H1 (cell line): Measurements from ENCODE around the gene CEL. TPM values are rescaled to one million over a fixed set of nuclear protein-coding genes. Genes with fewer than 3 reads are reported as not detected.

Experiments used
- CTCF ChIA-PET: fragments of 300-600 bp; sonication (Branson Sonifier 250); formaldehyde crosslinking; loops from one replicate; lab custom pipeline; 2021; ENCODE audit not compliant: partially characterized antibody; lab: Charles Lee
- POLR2A ChIA-PET: fragments of 300-600 bp; sonication (Branson Sonifier 250); formaldehyde crosslinking; loops from one replicate; lab custom pipeline; 2021; ENCODE audit warnings: inconsistent platforms; ENCODE audit not compliant: partially characterized antibody; lab: Charles Lee
- DNase-seq, 2 experiments: peaks; one replicate each; pipeline versions ENCODE4 v3.0.0 to v3.0.0-alpha.2; 2010 to 2022; ENCODE audit warnings: low spot score in 2 of 2, low read depth in 1 of 2, mixed read lengths in 1 of 2
- FAIRE-seq: peaks from 2 replicates; lab custom pipeline; 2011; peaks lifted over from hg19 to GRCh38; lab: Jason Lieb, UNC
- H2AFZ ChIP-seq: 2 replicates; pipeline ENCODE4 v1.8.1; 2012; ENCODE audit warnings: low read length, inconsistent platforms
- H2AK5ac ChIP-seq: 2 replicates; pipeline ENCODE4 v1.6.1; 2013; ENCODE audit warnings: low read depth, low read length
- H2BK120ac ChIP-seq: replicated peaks from 2 replicates; pipeline ENCODE3; 2013; ENCODE audit warnings: low read depth, low read length, inconsistent platforms
- H2BK12ac ChIP-seq: 2 replicates; pipeline ENCODE4 v1.6.1; 2013; ENCODE audit warnings: low read depth, low read length
- H2BK15ac ChIP-seq: 2 replicates; pipeline ENCODE4 v1.6.1; 2013; ENCODE audit warnings: low read length
- H2BK20ac ChIP-seq: 2 replicates; pipeline ENCODE4 v1.6.1; 2013; ENCODE audit warnings: low read length
- H2BK5ac ChIP-seq: 2 replicates; pipeline ENCODE4 v1.6.1; 2013; ENCODE audit warnings: low read depth, low read length
- H3K14ac ChIP-seq: 2 replicates; pipeline ENCODE4 v1.6.1; 2013; ENCODE audit warnings: inconsistent platforms; ENCODE audit not compliant: insufficient read length
- H3K18ac ChIP-seq: 2 replicates; pipeline ENCODE4 v1.6.1; 2013; ENCODE audit warnings: low read length; ENCODE audit errors: extremely low read depth
- H3K23ac ChIP-seq: 2 replicates; pipeline ENCODE4 v1.6.1; 2013; ENCODE audit warnings: inconsistent platforms; ENCODE audit not compliant: insufficient read length
- H3K23me2 ChIP-seq: 2 replicates; pipeline ENCODE4 v1.6.1; 2013; ENCODE audit warnings: low read depth, low read length
- H3K27ac ChIP-seq: 2 replicates; pipeline ENCODE4 v1.6.1; 2011; ENCODE audit warnings: low read depth, low read length, inconsistent platforms
- H3K27me3 ChIP-seq, 4 experiments: replicated peaks in 1 of 4; 1 replicate in 1 of 4; 2 replicates in 3 of 4; pipeline versions ENCODE4 v1.6.1 to v1.8.1; 2011 to 2013; ENCODE audit warnings: low read length in 3 of 4, mild to moderate bottlenecking in 3 of 4, inconsistent platforms in 2 of 4, mixed read lengths in 2 of 4, moderate library complexity in 1 of 4; ENCODE audit not compliant: control insufficient read depth in 3 of 4, insufficient read depth in 3 of 4; ENCODE audit errors: extremely low read depth in 1 of 4
- H3K36me3 ChIP-seq, 4 experiments: 2 replicates each; pipeline versions ENCODE4 v1.6.1 to v1.8.1; 2011 to 2013; ENCODE audit warnings: mild to moderate bottlenecking in 4 of 4, low read length in 3 of 4, moderate library complexity in 2 of 4, control low read depth in 1 of 4, inconsistent platforms in 1 of 4; ENCODE audit not compliant: insufficient read depth in 4 of 4, control insufficient read depth in 2 of 4
- H3K4ac ChIP-seq: replicated peaks from 2 replicates; pipeline ENCODE3; 2013; ENCODE audit warnings: low read length, low read depth, mixed read lengths, inconsistent platforms; ENCODE audit not compliant: insufficient read length
- H3K4me1 ChIP-seq, 4 experiments: replicated peaks in 1 of 4; 1 replicate in 1 of 4; 2 replicates in 3 of 4; pipeline versions ENCODE4 v1.6.1 to v1.8.1; 2011 to 2013; ENCODE audit warnings: low read length in 3 of 4, inconsistent platforms in 2 of 4, mixed read lengths in 1 of 4; ENCODE audit not compliant: insufficient read depth in 4 of 4, control insufficient read depth in 3 of 4
- H3K4me2 ChIP-seq, 2 experiments: 2 replicates each; pipeline versions ENCODE4 v1.6.1 to v1.8.1; 2011 to 2013; ENCODE audit warnings: low read depth in 2 of 2, low read length in 2 of 2, control low read depth in 1 of 2, inconsistent platforms in 1 of 2, mild to moderate bottlenecking in 1 of 2; ENCODE audit not compliant: insufficient read depth in 1 of 2
- H3K4me3 ChIP-seq, 4 experiments: fragments of 200-600, 300-600 bp in 1 of 4; sonication (generic), shearing (Covaris generic), sonication (Bioruptor Twin) in 1 of 4; 2 replicates each; pipeline versions ENCODE4 v1.5.1 to v1.8.1; 2011 to 2016; ENCODE audit warnings: low read length in 4 of 4, low read depth in 3 of 4, control low read depth in 2 of 4, inconsistent platforms in 2 of 4, mild to moderate bottlenecking in 2 of 4, mixed read lengths in 1 of 4, moderate library complexity in 1 of 4; ENCODE audit not compliant: insufficient read depth in 2 of 4; ENCODE audit errors: extremely low read depth in 1 of 4
- H3K56ac ChIP-seq: replicated peaks from 2 replicates; pipeline ENCODE3; 2013; ENCODE audit warnings: low read depth, mild to moderate bottlenecking, mixed read lengths, low read length, inconsistent platforms; ENCODE audit not compliant: insufficient read length
- H3K79me1 ChIP-seq: 2 replicates; pipeline ENCODE4 v1.6.1; 2013; ENCODE audit warnings: low read depth, low read length, control low read depth
- H3K79me2 ChIP-seq, 2 experiments: 2 replicates each; pipeline versions ENCODE4 v1.6.1 to v1.8.1; 2012 to 2013; ENCODE audit warnings: low read length in 2 of 2, mild to moderate bottlenecking in 2 of 2, inconsistent platforms in 1 of 2; ENCODE audit not compliant: insufficient read depth in 2 of 2, control insufficient read depth in 1 of 2
- H3K9ac ChIP-seq, 4 experiments: replicated peaks in 1 of 4; 1 replicate in 1 of 4; 2 replicates in 3 of 4; pipeline versions ENCODE4 v1.6.1 to v1.8.1; 2011 to 2013; ENCODE audit warnings: low read depth in 3 of 4, low read length in 3 of 4, control low read depth in 2 of 4, mild to moderate bottlenecking in 2 of 4, moderate library complexity in 2 of 4, inconsistent platforms in 1 of 4; ENCODE audit errors: extremely low read depth in 1 of 4
- H3K9me3 ChIP-seq, 2 experiments: 2 replicates each; pipeline versions ENCODE4 v1.6.1 to v1.8.1; 2012 to 2013; ENCODE audit warnings: mild to moderate bottlenecking in 2 of 2, moderate library complexity in 2 of 2, control low read depth in 1 of 2, inconsistent platforms in 1 of 2, low read depth in 1 of 2, low read length in 1 of 2, mixed read lengths in 1 of 2; ENCODE audit not compliant: insufficient read depth in 2 of 2
- H4K20me1 ChIP-seq, 2 experiments: replicated peaks in 1 of 2; 2 replicates each; pipeline versions ENCODE3 to v1.8.1; 2011 to 2013; ENCODE audit warnings: inconsistent platforms in 2 of 2, low read length in 2 of 2, mild to moderate bottlenecking in 1 of 2; ENCODE audit not compliant: insufficient read depth in 2 of 2, control insufficient read depth in 1 of 2
- H4K5ac ChIP-seq: 2 replicates; pipeline ENCODE4 v1.6.1; 2013; ENCODE audit warnings: low read length, low read depth, mixed read lengths, inconsistent platforms; ENCODE audit not compliant: insufficient read length
- H4K8ac ChIP-seq: 2 replicates; pipeline ENCODE4 v1.8.0; 2013; ENCODE audit warnings: mild to moderate bottlenecking, moderate library complexity, low read length, inconsistent platforms; ENCODE audit not compliant: insufficient read depth; ENCODE audit errors: extremely low read depth
- H4K91ac ChIP-seq: replicated peaks from 2 replicates; pipeline ENCODE3; 2013; ENCODE audit warnings: low read length, mixed read lengths, inconsistent platforms; ENCODE audit not compliant: insufficient read length
- CBX5 ChIP-seq: fragments of 300-800, 300-1000 bp; sonication (generic); IDR thresholded peaks from 2 replicates; pipeline ENCODE4 v1.7.1; 2016; ENCODE audit warnings: antibody characterized with exemption, low read length, low read depth
- CHD2 ChIP-seq: IDR thresholded peaks from 2 replicates; pipeline ENCODE4 v1.6.1; 2012; ENCODE audit warnings: low read length, improper control_type of control experiment
- E2F6 ChIP-seq: IDR thresholded peaks from 2 replicates; pipeline ENCODE4 v1.6.1; 2012; ENCODE audit warnings: inconsistent platforms
- GABPA ChIP-seq: IDR thresholded peaks from 2 replicates; pipeline ENCODE4 v1.6.1; 2011; ENCODE audit warnings: mild to moderate bottlenecking, low read length, moderate library complexity, borderline replicate concordance; ENCODE audit not compliant: insufficient read depth
- HDAC6 ChIP-seq: IDR thresholded peaks from one replicate; pipeline ENCODE4 v1.7.1; 2012; ENCODE audit warnings: low read depth, mild to moderate bottlenecking, inconsistent platforms, low read length, moderate library complexity
- MAX ChIP-seq: IDR thresholded peaks from 2 replicates; pipeline ENCODE4 v1.6.1; 2012; ENCODE audit warnings: inconsistent platforms
- SP1 ChIP-seq: IDR thresholded peaks from 2 replicates; pipeline ENCODE4 v1.6.1; 2011; ENCODE audit warnings: low read depth, low read length
- SP2 ChIP-seq: IDR thresholded peaks from 2 replicates; pipeline ENCODE4 v1.6.1; 2012; ENCODE audit warnings: mild to moderate bottlenecking, low read length, inconsistent platforms
- SP4 ChIP-seq: IDR thresholded peaks from 2 replicates; pipeline ENCODE4 v1.6.1; 2012; ENCODE audit warnings: low read length, inconsistent platforms
- TAF1 ChIP-seq: IDR thresholded peaks from 2 replicates; pipeline ENCODE4 v1.6.1; 2011; ENCODE audit warnings: mild to moderate bottlenecking, low read depth, low read length
- TBP ChIP-seq: IDR thresholded peaks from 2 replicates; pipeline ENCODE4 v1.6.1; 2011; ENCODE audit warnings: low read depth, low read length, improper control_type of control experiment
- TCF12 ChIP-seq: IDR thresholded peaks from 2 replicates; pipeline ENCODE4 v1.6.1; 2011; ENCODE audit warnings: low read depth, mild to moderate bottlenecking, low read length
- USF2 ChIP-seq: IDR thresholded peaks from 2 replicates; pipeline ENCODE4 v1.6.1; 2011; ENCODE audit warnings: low read length, improper control_type of control experiment
- WGBS, 2 experiments: shearing (Covaris generic) in 1 of 2; methylation state at CpG; one replicate each; pipeline versions ENCODE4 v1.1.6 to v1.1.7; 2013 to 2015; ENCODE audit warnings: low lambda C conversion rate in 2 of 2, mixed read lengths in 2 of 2, inconsistent platforms in 1 of 2, low coverage in 1 of 2, missing lambda C conversion rate in 1 of 2; ENCODE audit not compliant: insufficient replicate concordance in 2 of 2, insufficient coverage in 1 of 2, insufficient read length in 1 of 2; ENCODE audit errors: extremely low coverage in 1 of 2, missing lambda C conversion rate in 1 of 2; 5-methylcytosine and 5-hydroxymethylcytosine counted together
- polyA plus RNA-seq, 7 experiments: library from polyadenylated mRNA; depleted of rRNA in 3 of 7; stranded (reverse) in 5 of 7; unstranded in 2 of 7; fragments of >200 nt in 5 of 7; fragments of 200-250 nt in 2 of 7; gene quantifications; 1 replicate in 5 of 7; 2 replicates in 1 of 7; 4 replicates in 1 of 7; pipeline versions ENCODE4 v1.2.1 to v1.2.3, GENCODE V29; 2011 to 2013; ENCODE audit warnings: missing spikeins in 2 of 7, mixed read lengths in 2 of 7
- total RNA-seq: library from RNA; stranded (reverse); fragmentation: NEBNext Ultra II Directional; extraction: Animal tissue kit (Norgen Biotek cat#: 25700); gene quantifications from 2 replicates; pipeline ENCODE4 v1.2.1, GENCODE V29; 2021

Gene CEL
- total and polyA plus RNA-seq, 2 of the 8 experiments (the other 6 are each of a cell fraction or from before 2014, with no cell fraction given) = 1.8 to 3.4 TPM

- peaks cover 13% of the 10 kb centered on the region for H3K79me1 ChIP-seq
- no peak overlapping the region for H2BK120ac ChIP-seq
- H2AK5ac ChIP-seq = no peak overlapping the region
- no peak overlapping the region for H3K4me3 ChIP-seq
- no peak overlapping the region for H2AFZ ChIP-seq
- H2BK15ac ChIP-seq = no peak overlapping the region
- H3K27me3 ChIP-seq = no peaks in the 10 kb centered on the region; a peak in 1 of 7 replicates
- no peak overlapping the region for H2BK20ac ChIP-seq
- H4K20me1 ChIP-seq = peaks cover 0 to 5% of the 10 kb centered on the region in 2 experiments
- no peak overlapping the region for H3K18ac ChIP-seq
- no peak overlapping the region for H3K14ac ChIP-seq
- H3K4me1 ChIP-seq = peaks cover 2 to 10% (median 4%) of the 10 kb centered on the region in 4 experiments; a peak in 6 of 7 replicates
- ChIA-PET CTCF (no interaction called here), POLR2A (no interaction called here)
- peaks cover 8% of the 10 kb centered on the region; the same call in 1 of the 2 replicates for H3K23me2 ChIP-seq
- no peaks in the 10 kb centered on the region for H3K36me3 ChIP-seq
- H3K27ac ChIP-seq = no peak overlapping the region
- H3K23ac ChIP-seq = no peak overlapping the region
- no peak overlapping the region for H3K56ac ChIP-seq
- H3K9ac ChIP-seq = no peak overlapping the region
- H3K4me2 ChIP-seq = no peak overlapping the region
- no peak overlapping the region for H4K91ac ChIP-seq
- DNase-seq (no peak), FAIRE-seq (no peak)
- no peaks in the 10 kb centered on the region for H3K9me3 ChIP-seq
- H3K4ac ChIP-seq = no peak overlapping the region
- H2BK5ac ChIP-seq = no peak overlapping the region
- WGBS, 2 experiments = 88% methylated on average over 3 of the region's 3 CpGs; no CpG with 5 or more reads in 1 of the 2 experiments
- H4K5ac ChIP-seq = no peak overlapping the region
- H4K8ac ChIP-seq = no peak overlapping the region
- H2BK12ac ChIP-seq = no peak overlapping the region
- peaks cover 16 to 26% of the 10 kb centered on the region in 2 experiments for H3K79me2 ChIP-seq
- TF ChIP-seq HDAC6 = no peak
- no peak for TF ChIP-seq CHD2
- no peak for TF ChIP-seq TAF1
- TF ChIP-seq USF2 = no peak
- no peak for TF ChIP-seq SP1
- no peak for TF ChIP-seq SP2
- no peak for TF ChIP-seq SP4
- no peak for TF ChIP-seq TCF12
- no peak for TF ChIP-seq TBP
- TF ChIP-seq CBX5 = no peak
- no peak for TF ChIP-seq E2F6
- TF ChIP-seq MAX = no peak
- no peak for TF ChIP-seq GABPA
Measured at GRCh38 chr9:133028221-133028620, 33.6 kb upstream of the CEL start.
